Measurements from ENCODE around the gene GLOD4.

DNA sequence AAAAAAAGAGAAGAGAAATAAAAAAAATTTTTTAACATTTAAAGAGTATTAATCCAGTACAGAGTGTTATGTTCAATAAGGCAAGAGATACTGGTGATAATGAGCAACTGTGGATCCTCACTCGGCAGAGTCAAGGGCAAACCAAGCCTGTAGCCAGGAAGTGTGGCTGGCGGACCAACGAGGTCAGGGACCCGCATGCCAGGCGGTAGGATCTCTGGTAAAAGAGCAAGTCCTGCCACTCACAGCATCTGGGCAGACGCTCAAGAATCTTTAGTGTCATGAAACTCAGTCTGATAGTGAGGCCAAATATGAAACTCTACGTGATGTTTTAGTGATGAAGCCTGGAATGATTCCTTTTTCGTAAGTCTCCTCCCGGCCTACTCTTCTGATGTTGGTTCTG, 21.7 kb downstream of the GLOD4 start:
- TF ChIP-seq, protein P1, sequence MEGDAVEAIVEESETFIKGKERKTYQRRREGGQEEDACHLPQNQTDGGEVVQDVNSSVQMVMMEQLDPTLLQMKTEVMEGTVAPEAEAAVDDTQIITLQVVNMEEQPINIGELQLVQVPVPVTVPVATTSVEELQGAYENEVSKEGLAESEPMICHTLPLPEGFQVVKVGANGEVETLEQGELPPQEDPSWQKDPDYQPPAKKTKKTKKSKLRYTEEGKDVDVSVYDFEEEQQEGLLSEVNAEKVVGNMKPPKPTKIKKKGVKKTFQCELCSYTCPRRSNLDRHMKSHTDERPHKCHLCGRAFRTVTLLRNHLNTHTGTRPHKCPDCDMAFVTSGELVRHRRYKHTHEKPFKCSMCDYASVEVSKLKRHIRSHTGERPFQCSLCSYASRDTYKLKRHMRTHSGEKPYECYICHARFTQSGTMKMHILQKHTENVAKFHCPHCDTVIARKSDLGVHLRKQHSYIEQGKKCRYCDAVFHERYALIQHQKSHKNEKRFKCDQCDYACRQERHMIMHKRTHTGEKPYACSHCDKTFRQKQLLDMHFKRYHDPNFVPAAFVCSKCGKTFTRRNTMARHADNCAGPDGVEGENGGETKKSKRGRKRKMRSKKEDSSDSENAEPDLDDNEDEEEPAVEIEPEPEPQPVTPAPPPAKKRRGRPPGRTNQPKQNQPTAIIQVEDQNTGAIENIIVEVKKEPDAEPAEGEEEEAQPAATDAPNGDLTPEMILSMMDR (IDR thresholded peaks at IDR 0.05) = no peak
- TF ChIP-seq POLR2AphosphoS5 (IDR thresholded peaks at IDR 0.05) (no peak), EP300 (IDR thresholded peaks at IDR 0.05) (no peak)

Measured in sigmoid colon (tissue), 4 donors.